Uterus (tissue), 2 donors: Measurements from ENCODE around the gene LINC01488.

Experiments used
- CTCF ChIP-seq, 4 experiments: fragments of 200-600 bp in 2 of 4; fragments of 450-650 bp in 2 of 4; sonication (generic) in 2 of 4; IDR thresholded peaks; one replicate each; pipeline ENCODE4 v1.5.1; 2016 to 2019; ENCODE audit warnings: antibody characterized with exemption in 4 of 4, mild to moderate bottlenecking in 2 of 4, moderate library complexity in 1 of 4
- POLR2A ChIP-seq, 2 donors: fragments of 450-650 bp; IDR thresholded peaks; one replicate each; pipeline ENCODE4 v1.6.1; 2016; ENCODE audit warnings: antibody characterized with exemption in 2 of 2, mild to moderate bottlenecking in 1 of 2, moderate library complexity in 1 of 2

GRCh38 chr11:69439651-69440464 lies 41.6 kb upstream of the LINC01488 start:
- no peak for TF ChIP-seq CTCF (IDR thresholded peaks at IDR 0.05)
- TF ChIP-seq POLR2A (IDR thresholded peaks at IDR 0.05): no peak
